BJ (cell line): ENCODE data around the gene RGS6. TPM values are rescaled to one million over a fixed set of nuclear protein-coding genes. Genes with fewer than 3 reads are reported as not detected.

Experiments used
- CTCF ChIA-PET: fragments of 350-600 bp; formaldehyde crosslinking; extraction: SDS; loops from one replicate; lab custom pipeline; 2021; ENCODE audit warnings: antibody characterized with exemption, inconsistent platforms; lab: Yijun Ruan, JAX
- POLR2A ChIA-PET: fragments of 300-600 bp; sonication (Branson Sonifier 250); formaldehyde crosslinking; extraction: SDS; loops from one replicate; lab custom pipeline; 2021; ENCODE audit warnings: antibody characterized with exemption; lab: Charles Lee
- DNase-seq: peaks from one replicate; pipeline ENCODE4 v3.0.0-alpha.2; 2011; ENCODE audit warnings: low read depth
- H3K27me3 ChIP-seq: 2 replicates; pipeline ENCODE4 v1.6.0; 2011; ENCODE audit warnings: low read length; ENCODE audit not compliant: control insufficient read depth, insufficient read depth
- H3K36me3 ChIP-seq: 2 replicates; pipeline ENCODE4 v1.5.1; 2011; ENCODE audit warnings: low read length; ENCODE audit not compliant: control insufficient read depth, insufficient read depth
- H3K4me3 ChIP-seq: 2 replicates; pipeline ENCODE4 v1.5.1; 2011; ENCODE audit warnings: low read depth, mild to moderate bottlenecking, control low read depth, low read length
- CTCF ChIP-seq: IDR thresholded peaks from 2 replicates; pipeline ENCODE4 v1.5.1; 2011; ENCODE audit warnings: low read depth, mild to moderate bottlenecking, control low read depth, inconsistent platforms, low read length, moderate library complexity; ENCODE audit not compliant: insufficient read depth
- polyA plus RNA-seq: library from polyadenylated mRNA; depleted of rRNA; stranded (reverse); fragments of >200 nt; gene quantifications from 2 replicates; pipeline ENCODE4 v1.2.3, GENCODE V29; 2011

The RGS6 gene
- polyA plus RNA-seq, 1 experiment: not detected

GRCh38 chr14:72583316-72584272 is 651.4 kb downstream of the RGS6 start:
- H3K4me3 ChIP-seq: no peak overlapping the region
- H3K36me3 ChIP-seq: no peaks in the 10 kb centered on the region
- ChIA-PET POLR2A (no interaction called here), CTCF (interaction anchor here (2.1 kb wide), 1 partner anchor 9 kb away, joined by 6 read pairs; no protein-coding TSS in a partner anchor)
- H3K27me3 ChIP-seq: no peaks in the 10 kb centered on the region
- no peak for DNase-seq
- TF ChIP-seq CTCF: no peak

- ChIA-PET POLR2A (no interaction called here), CTCF (interaction anchor here (1.3 kb wide), 1 partner anchor 11 kb away, joined by 5 read pairs; no protein-coding TSS in a partner anchor)
- no peak for TF ChIP-seq CTCF
- H3K4me3 ChIP-seq: no peak overlapping the region
- DNase-seq: no peak
- H3K27me3 ChIP-seq: 0 out of 2 replicates have a peak, but pooled peaks cover 3% of the 10 kb centered on the region
- H3K36me3 ChIP-seq: no peaks in the 10 kb centered on the region
These were observed 656.3 kb downstream of the RGS6 start for GRCh38 chr14:72588521-72588920.

- no peaks in the 10 kb centered on the region for H3K36me3 ChIP-seq
- H3K4me3 ChIP-seq: no peak overlapping the region
- ChIA-PET CTCF (interaction anchor here (0.6 kb wide), 1 partner anchor 9 kb away, joined by 3 read pairs; no protein-coding TSS in a partner anchor), POLR2A (interaction anchor here (0.7 kb wide), 1 partner anchor 35 kb away, joined by 3 read pairs; no protein-coding TSS in a partner anchor)
- peaks cover 3% of the 10 kb centered on the region; the same call in 1 of the 2 replicates for H3K27me3 ChIP-seq
- no peak for TF ChIP-seq CTCF
- DNase-seq: no peak
These were observed 657.4 kb downstream of the RGS6 start for GRCh38 chr14:72589652-72590051.

- Histone ChIP-seq H3K27me3 (peaks cover 3% of the 10 kb centered on the region; the same call in 1 of the 2 replicates), H3K36me3 (no peaks in the 10 kb centered on the region), H3K4me3 (no peak overlapping the region)
- POLR2A ChIA-PET: no interaction called here
- DNase-seq: no peak
- TF ChIP-seq CTCF: no peak
- CTCF ChIA-PET: no interaction called here
These were observed 658.3 kb downstream of the RGS6 start for GRCh38 chr14:72590577-72590976.

- no peak for DNase-seq
- Histone ChIP-seq H3K27me3 (peaks cover 3% of the 10 kb centered on the region; the same call in 1 of the 2 replicates), H3K36me3 (no peaks in the 10 kb centered on the region), H3K4me3 (no peak overlapping the region)
- CTCF ChIA-PET: no interaction called here
- TF ChIP-seq CTCF: no peak
- POLR2A ChIA-PET: no interaction called here
These were observed 659.2 kb downstream of the RGS6 start for GRCh38 chr14:72591391-72591790.
